ENCODE data around the gene DPYSL5. TPM values are rescaled to one million over a fixed set of nuclear protein-coding genes. Genes with fewer than 3 reads are reported as not detected.

DPYSL5 gene
- total and polyA plus RNA-seq, 2 of the 8 experiments (the other 6 are each of a cell fraction or from before 2014, with no cell fraction given), result 11.9 to 16.4 TPM

- H3K14ac ChIP-seq (ENCODE audit: insufficient read length), result no peak overlapping the region
- no peak overlapping the region for H4K8ac ChIP-seq (ENCODE audit: extremely low read depth, insufficient read depth, low read length)
- H3K56ac ChIP-seq (replicated peaks; ENCODE audit: insufficient read length, low read depth, low read length), result no peak overlapping the region
- no peaks in the 10 kb centered on the region; the same call in 1 of the 2 replicates for H3K23me2 ChIP-seq (ENCODE audit: low read depth, low read length)
- H2BK20ac ChIP-seq (ENCODE audit: low read length), result no peak overlapping the region
- ChIA-PET POLR2A (ENCODE audit: partially characterized antibody) (interaction anchor here (0.9 to 1.5 kb wide), 3 partner anchors 9 to 19 kb away, joined by 3 to 5 read pairs (median 4); no protein-coding TSS in a partner anchor), CTCF (ENCODE audit: partially characterized antibody) (interaction anchor here (0.9 to 2.6 kb wide), 8 partner anchors 21 to 143 kb away, joined by 3 to 11 read pairs (median 5); no protein-coding TSS in a partner anchor)
- H2BK120ac ChIP-seq (replicated peaks; ENCODE audit: low read depth, low read length), result no peak overlapping the region
- H3K9me3 ChIP-seq (ENCODE audit: insufficient read depth in 2 of 2, low read depth in 1 of 2, low read length in 1 of 2), result no peaks in the 10 kb centered on the region
- no peak overlapping the region for H3K9ac ChIP-seq (replicated peaks in 1 of 4; ENCODE audit: extremely low read depth in 1 of 4, low read depth in 3 of 4, low read length in 3 of 4)
- no peak overlapping the region for H4K5ac ChIP-seq (ENCODE audit: insufficient read length, low read depth, low read length)
- no peak overlapping the region for H3K4me3 ChIP-seq (ENCODE audit: extremely low read depth in 1 of 4, insufficient read depth in 2 of 4, low read depth in 3 of 4, low read length in 4 of 4)
- H3K4me2 ChIP-seq (ENCODE audit: insufficient read depth in 1 of 2, low read depth in 2 of 2, low read length in 2 of 2), result no peak overlapping the region
- H3K27me3 ChIP-seq (replicated peaks in 1 of 4; ENCODE audit: control insufficient read depth in 3 of 4, extremely low read depth in 1 of 4, insufficient read depth in 3 of 4, low read length in 3 of 4), result no peaks in the 10 kb centered on the region
- H2BK15ac ChIP-seq (ENCODE audit: low read length), result no peak overlapping the region
- H3K23ac ChIP-seq (ENCODE audit: insufficient read length), result no peak overlapping the region
- H3K4ac ChIP-seq (replicated peaks; ENCODE audit: insufficient read length, low read depth, low read length), result no peak overlapping the region
- no peak overlapping the region for H3K27ac ChIP-seq (ENCODE audit: low read depth, low read length)
- WGBS, 2 experiments (ENCODE audit: extremely low coverage in 1 of 2, insufficient coverage in 1 of 2, insufficient read length in 1 of 2, insufficient replicate concordance in 2 of 2, low coverage in 1 of 2, low lambda C conversion rate in 2 of 2, missing lambda C conversion rate in 1 of 2), result 83% methylated on average over 8 of the region's 8 CpGs; no CpG with 5 or more reads in 1 of the 2 experiments
- TF ChIP-seq KDM5A (IDR thresholded peaks at IDR 0.05; ENCODE audit: low read length) (no peak), RXRA (IDR thresholded peaks at IDR 0.05; ENCODE audit: insufficient read depth, low read depth, low read length) (no peak), CTCF (IDR thresholded peaks at IDR 0.05; ENCODE audit: control extremely low read depth in 1 of 3, insufficient read depth in 1 of 3, low read depth in 1 of 3, low read length in 3 of 3) (no peak), TCF12 (IDR thresholded peaks at IDR 0.05; ENCODE audit: low read depth, low read length) (no peak)
- no peaks in the 10 kb centered on the region for H3K79me1 ChIP-seq (ENCODE audit: low read depth, low read length)
- H2BK12ac ChIP-seq (ENCODE audit: low read depth, low read length), result no peak overlapping the region
- H4K91ac ChIP-seq (replicated peaks; ENCODE audit: insufficient read length, low read length), result no peak overlapping the region
- no peak overlapping the region for H3K18ac ChIP-seq (ENCODE audit: extremely low read depth, low read length)
- no peaks in the 10 kb centered on the region for H3K4me1 ChIP-seq (replicated peaks in 1 of 4; ENCODE audit: control insufficient read depth in 3 of 4, insufficient read depth in 4 of 4, low read length in 3 of 4)
- H3K79me2 ChIP-seq (ENCODE audit: control insufficient read depth in 1 of 2, insufficient read depth in 2 of 2, low read length in 2 of 2), result no peaks in the 10 kb centered on the region
- no peak for DNase-seq (ENCODE audit: low read depth in 1 of 2, low spot score in 2 of 2)
- H2BK5ac ChIP-seq (ENCODE audit: low read depth, low read length), result no peak overlapping the region
- H2AFZ ChIP-seq (ENCODE audit: low read length), result no peak overlapping the region
- no peak for FAIRE-seq
- H3K36me3 ChIP-seq (ENCODE audit: control insufficient read depth in 2 of 4, insufficient read depth in 4 of 4, low read length in 3 of 4), result no peaks in the 10 kb centered on the region
- H4K20me1 ChIP-seq (replicated peaks in 1 of 2; ENCODE audit: control insufficient read depth in 1 of 2, insufficient read depth in 2 of 2, low read length in 2 of 2), result no peaks in the 10 kb centered on the region
- H2AK5ac ChIP-seq (ENCODE audit: low read depth, low read length), result no peak overlapping the region
These were observed 141.2 kb downstream of the DPYSL5 start for GRCh38 chr2:26989156-26989555.
